ENCODE results near the gene CYBC1.

Gene CYBC1

GRCh38 chr17:82452162-82452561 is 1.6 kb upstream of the CYBC1 start:
- no peak for FAIRE-seq
- TF ChIP-seq CTCF (IDR thresholded peaks at IDR 0.05; ENCODE audit: insufficient read depth, missing control alignments), result no peak
- DNase-seq (ENCODE audit: insufficient read length, low spot score), result no peak

GRCh38 chr17:82449883-82450356 is 632 bp downstream of the CYBC1 start:
- FAIRE-seq (no peak), DNase-seq (ENCODE audit: insufficient read length, low spot score) (no peak)
- no peak for TF ChIP-seq CTCF (IDR thresholded peaks at IDR 0.05; ENCODE audit: insufficient read depth, missing control alignments)

GRCh38 chr17:82449131-82449882 is 1.2 kb downstream of the CYBC1 start:
- DNase-seq (ENCODE audit: insufficient read length, low spot score), result no peak
- FAIRE-seq, result no peak
- no peak for TF ChIP-seq CTCF (IDR thresholded peaks at IDR 0.05; ENCODE audit: insufficient read depth, missing control alignments)

GRCh38 chr17:82447876-82448275 is 2.7 kb downstream of the CYBC1 start:
- FAIRE-seq (no peak), DNase-seq (ENCODE audit: insufficient read length, low spot score) (no peak)
- TF ChIP-seq CTCF (IDR thresholded peaks at IDR 0.05; ENCODE audit: insufficient read depth, missing control alignments), result no peak

- FAIRE-seq (no peak), DNase-seq (ENCODE audit: insufficient read length, low spot score) (no peak)
- no peak for TF ChIP-seq CTCF (IDR thresholded peaks at IDR 0.05; ENCODE audit: insufficient read depth, missing control alignments)
Observed at GRCh38 chr17:82446649-82447048, 3.9 kb downstream of the CYBC1 start.

GRCh38 chr17:82446124-82446523 is 4.4 kb downstream of the CYBC1 start:
- no peak for TF ChIP-seq CTCF (IDR thresholded peaks at IDR 0.05; ENCODE audit: insufficient read depth, missing control alignments)
- FAIRE-seq (no peak), DNase-seq (ENCODE audit: insufficient read length, low spot score) (no peak)

- DNase-seq (ENCODE audit: insufficient read length, low spot score) (no peak), FAIRE-seq (no peak)
- no peak for TF ChIP-seq CTCF (IDR thresholded peaks at IDR 0.05; ENCODE audit: insufficient read depth, missing control alignments)
Observed at GRCh38 chr17:82445542-82445941, 5.0 kb downstream of the CYBC1 start.
